8988T (cell line): ENCODE results near the gene CLEC18A.
A peak's percentile ranks its signal among the peaks of the same experiment; 100 is the strongest.
"Not testable (repeated sequence)": the region's sequence is repeated elsewhere in the genome, so short reads cannot be mapped to it uniquely, and the experiment has no call there.

Experiments used
- DNase-seq: peaks from one replicate; pipeline ENCODE4 v3.0.0; 2011

CLEC18A gene

DNA sequence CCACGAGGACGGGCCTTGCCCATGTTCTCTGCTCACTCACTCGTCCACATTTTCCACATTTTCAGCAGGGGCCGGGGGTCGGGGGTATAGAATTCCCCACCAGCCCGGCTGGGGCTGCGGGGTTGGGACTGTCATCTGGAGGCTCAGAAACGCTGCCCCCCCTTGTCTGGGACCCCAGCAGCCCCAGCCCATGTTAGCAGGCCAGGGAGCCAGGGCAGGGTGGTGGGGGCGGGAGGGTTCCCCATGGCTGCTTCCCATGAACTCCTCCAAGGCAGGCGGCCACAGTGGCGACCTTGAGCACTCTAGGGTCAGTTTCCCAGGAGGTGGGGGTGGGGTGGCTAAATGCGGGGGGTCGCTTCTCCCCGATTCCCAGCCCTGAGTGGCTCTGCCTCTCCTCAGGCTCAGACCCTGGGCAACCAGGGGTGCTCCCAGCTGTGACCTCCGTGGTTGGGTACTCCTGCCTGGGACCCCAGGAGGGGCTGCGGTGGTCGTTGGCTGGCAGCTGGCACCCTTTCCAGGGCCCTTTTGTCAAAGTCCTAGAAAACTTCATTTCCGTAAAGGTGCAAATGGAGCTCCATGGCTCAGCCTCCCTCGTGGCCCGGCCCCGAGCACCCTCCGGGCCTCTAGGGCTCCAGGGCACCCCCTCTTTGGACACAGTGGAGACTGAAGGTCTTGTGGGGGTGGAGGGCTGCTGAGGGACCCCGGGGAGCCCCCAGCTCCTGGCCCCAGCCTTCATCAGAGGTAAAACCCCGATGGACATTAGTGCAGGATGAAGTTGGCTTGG lies 1.6 kb downstream of the CLEC18A start:
- DNase-seq, result not testable (repeated sequence)

DNA sequence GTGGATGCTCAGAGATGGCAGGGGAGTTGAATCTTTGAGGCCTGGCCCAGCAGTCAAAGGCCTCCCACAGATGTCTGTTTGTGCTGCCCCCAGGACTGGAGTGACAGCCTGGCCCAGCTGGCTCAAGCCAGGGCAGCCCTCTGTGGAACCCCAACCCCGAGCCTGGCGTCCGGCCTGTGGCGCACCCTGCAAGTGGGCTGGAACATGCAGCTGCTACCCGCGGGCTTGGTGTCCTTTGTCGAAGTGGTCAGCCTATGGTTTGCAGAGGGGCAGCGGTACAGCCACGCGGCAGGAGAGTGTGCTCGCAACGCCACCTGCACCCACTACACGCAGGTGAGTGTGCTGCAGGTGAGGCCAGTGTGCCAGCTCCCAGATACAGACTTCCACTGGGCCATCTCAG lies 3.1 kb downstream of the CLEC18A start:
- DNase-seq, result not testable (repeated sequence)

GRCh38 chr16:69963312-69963711 lies 12.2 kb downstream of the CLEC18A start:
- DNase-seq, result not testable (repeated sequence)

DNA sequence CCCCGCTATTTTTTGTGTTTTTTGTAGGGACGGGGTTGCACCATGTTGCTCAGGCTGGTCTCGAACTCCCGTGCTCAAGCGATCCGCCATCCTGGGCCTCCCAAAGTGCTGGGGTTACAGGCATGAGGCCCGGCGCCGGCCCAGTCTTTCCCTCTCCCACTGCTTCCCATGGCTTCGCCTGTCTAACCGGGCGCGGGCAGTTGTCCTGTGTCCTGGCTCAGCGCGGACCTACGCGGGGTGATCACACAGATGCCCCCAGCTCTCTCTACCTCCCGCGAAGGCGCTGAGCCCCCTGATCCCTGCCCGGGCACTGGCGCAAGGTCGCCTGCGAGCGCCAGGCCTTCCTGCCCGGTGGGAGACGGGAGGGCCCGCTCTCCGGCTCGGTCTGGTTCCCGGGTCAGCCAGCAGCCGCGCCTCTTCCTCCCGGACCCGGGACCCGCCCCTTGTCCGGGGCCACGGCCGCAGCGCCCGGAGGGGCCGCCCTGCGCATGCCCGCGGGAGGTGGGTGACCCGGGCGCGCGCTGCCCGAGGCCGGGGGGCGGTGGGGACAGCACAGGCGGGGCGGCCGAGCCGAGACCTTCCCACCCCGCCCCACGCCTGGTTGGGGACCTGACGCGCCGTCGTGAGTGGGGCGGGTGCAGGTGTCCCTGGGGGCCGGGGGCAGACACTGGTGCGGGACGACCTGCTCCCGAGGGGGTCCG lies 14.0 kb downstream of the CLEC18A start:
- DNase-seq, result peak; percentile 7

GRCh38 chr16:69965661-69966054 lies 14.5 kb downstream of the CLEC18A start:
- not testable (repeated sequence) for DNase-seq

DNA sequence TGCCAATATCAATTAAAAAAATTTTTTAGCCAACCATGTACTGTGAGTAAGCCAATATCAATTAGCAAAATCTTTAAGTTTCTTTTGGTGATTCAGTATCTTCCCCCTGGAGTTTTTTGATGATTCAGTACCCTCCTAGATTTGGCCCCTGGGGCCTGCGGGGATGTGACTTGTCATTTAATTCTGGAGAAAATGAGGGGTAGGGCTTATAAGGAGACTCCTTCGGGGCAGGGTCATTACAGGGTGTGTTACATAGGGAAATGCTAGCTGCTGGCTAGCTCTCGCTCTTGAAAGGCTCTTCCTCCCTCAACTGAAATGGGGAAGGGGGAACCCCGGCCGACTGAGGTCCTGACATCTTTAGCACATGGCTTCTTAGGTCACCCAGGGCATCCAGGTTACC lies 16.6 kb downstream of the CLEC18A start:
- DNase-seq, result not testable (repeated sequence)

DNA sequence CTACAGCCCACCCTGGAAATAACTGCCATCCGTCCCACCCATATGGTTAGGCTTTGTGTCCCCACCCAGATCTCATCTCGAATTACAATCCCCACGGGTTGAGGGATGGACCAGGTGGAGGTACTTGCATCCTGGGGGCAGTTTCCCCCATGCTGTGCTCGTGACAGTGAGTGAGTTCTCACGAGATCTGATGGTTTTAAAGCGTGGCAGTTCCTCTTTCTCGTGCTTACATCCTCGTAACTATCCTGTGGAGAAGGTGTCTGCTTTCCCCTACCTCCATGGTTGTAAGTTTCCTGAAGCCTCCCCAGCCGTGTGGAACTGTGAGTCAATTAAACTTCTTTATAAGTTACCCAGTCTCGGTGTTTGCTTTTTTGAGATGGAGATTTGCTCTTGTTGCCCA lies 17.0 kb downstream of the CLEC18A start:
- not testable (repeated sequence) for DNase-seq

DNA sequence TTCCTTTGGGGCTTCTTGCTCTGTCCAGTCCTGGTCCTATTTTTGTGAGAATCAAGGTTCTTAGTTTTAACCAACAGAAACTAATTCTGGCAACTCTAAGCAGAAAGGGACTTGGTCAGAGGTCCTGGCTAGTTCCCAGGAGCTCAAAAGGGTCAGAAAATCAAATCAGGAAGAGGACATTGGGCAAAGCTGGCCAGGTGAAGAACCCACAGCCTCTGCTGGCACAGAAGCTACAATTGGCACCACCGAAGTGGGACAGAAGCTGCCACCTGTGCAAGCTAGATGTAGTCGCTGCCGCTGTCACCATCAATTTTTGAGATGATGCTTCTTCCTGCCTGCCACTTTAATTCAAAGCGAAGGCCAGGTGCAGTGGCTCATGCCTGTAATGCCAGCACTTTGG lies 18.5 kb downstream of the CLEC18A start:
- not testable (repeated sequence) for DNase-seq

GRCh38 chr16:69972120-69972519 lies 21.0 kb downstream of the CLEC18A start:
- not testable (repeated sequence) for DNase-seq

DNA sequence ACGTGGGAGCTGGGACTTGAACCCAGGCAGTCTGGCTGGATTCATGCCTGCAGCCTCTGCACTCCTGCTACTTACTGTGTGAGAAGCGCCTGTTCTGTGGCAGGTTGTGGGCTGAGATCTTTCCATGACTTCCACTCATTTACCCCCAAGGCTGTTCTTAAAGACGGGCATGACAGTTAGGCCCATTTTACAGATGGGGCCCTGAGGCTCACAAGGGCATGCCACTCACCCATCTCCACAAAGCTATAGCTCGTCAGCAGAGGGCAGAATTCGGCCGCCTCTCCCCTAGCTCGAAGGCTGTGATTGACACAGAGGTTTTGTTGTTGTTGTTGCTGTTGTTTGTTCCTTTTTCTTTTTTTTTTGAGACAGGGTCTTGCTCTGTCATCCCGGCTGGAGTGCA lies 21.8 kb downstream of the CLEC18A start:
- DNase-seq, result not testable (repeated sequence)

- not testable (repeated sequence) for DNase-seq
Measured at GRCh38 chr16:69985196-69985595, 34.1 kb downstream of the CLEC18A start.

- DNase-seq, result not testable (repeated sequence)
Measured at GRCh38 chr16:69997956-69998355, 46.8 kb downstream of the CLEC18A start.

- DNase-seq, result not testable (repeated sequence)
Measured at GRCh38 chr16:69999801-70000200, 48.7 kb downstream of the CLEC18A start.

DNA sequence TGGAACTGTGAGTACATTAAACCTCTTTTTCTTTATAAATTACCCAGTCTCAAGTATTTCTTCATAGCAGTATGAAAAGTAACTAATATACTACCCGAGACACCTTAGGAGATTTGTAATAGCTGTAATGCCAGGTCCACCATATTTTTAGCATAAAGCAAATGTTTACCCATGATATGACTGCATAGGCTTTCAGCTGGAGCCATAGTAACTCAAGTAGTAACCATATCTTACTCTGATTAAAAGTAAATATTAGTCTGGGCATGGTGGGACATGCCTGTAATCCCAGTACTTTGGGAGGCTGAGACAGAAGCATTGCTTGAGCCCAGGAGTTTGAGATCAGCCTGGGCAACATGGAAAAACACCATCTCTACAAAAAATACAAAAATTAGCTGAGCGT lies 52.4 kb downstream of the CLEC18A start:
- not testable (repeated sequence) for DNase-seq

GRCh38 chr16:70008604-70009003 lies 57.5 kb downstream of the CLEC18A start:
- DNase-seq, result not testable (repeated sequence)

DNA sequence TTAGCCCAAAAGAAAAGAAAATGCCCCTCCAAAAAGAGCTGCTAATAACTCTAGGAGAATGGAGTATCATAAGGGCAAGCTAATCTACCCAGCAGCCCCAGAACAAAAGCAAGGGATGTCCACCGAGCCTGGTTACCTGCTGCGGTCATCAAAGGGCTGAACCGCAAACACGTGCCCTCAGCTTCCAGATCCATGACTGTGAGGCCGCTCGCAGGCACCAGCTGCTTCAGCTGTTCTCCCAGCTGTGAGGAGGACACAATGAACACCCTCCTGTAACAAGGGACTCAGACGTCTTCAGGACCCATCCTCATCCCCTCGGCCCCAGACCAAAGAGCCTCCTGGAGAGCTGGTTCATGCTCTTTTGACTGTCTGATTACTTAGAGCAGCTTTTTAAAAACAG lies 59.5 kb downstream of the CLEC18A start:
- DNase-seq, result not testable (repeated sequence)

DNA sequence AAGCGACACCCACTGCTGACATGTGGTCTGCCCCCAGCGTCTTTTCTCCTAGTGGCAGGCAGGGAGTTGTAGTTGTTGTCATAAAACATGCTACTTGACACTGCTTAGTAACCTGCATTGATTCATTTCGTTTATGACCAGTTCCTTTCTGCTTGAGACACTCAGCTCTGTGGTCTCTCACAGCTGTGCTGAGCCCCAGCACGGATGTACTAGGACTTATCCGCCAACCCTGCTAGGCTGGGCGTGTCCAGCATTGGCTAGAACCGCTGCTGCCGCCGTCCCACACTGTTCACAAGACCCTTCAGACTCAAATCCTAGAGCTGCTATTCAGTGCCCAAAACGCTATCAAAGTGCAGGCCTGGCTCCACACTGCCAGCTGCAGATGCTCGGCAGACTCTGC lies 60.0 kb downstream of the CLEC18A start:
- DNase-seq, result not testable (repeated sequence)

GRCh38 chr16:70012354-70012753 lies 61.2 kb downstream of the CLEC18A start:
- not testable (repeated sequence) for DNase-seq

- not testable (repeated sequence) for DNase-seq
Measured at GRCh38 chr16:70012951-70013350, 61.8 kb downstream of the CLEC18A start.
